ENCODE measurements around the gene KLK6.

KLK6 gene

GRCh38 chr19:50952910-50953309 lies 16.5 kb downstream of the KLK6 start, which contains the start of gene KLK5:
KLK5 (minus strand) TSS chr19:50953038; CDS start chr19:50952657, 381 bp downstream.
- DNase-seq (ENCODE audit: low spot score), result no peak

GRCh38 chr19:50949861-50950260 lies 19.5 kb downstream of the KLK6 start:
- DNase-seq (ENCODE audit: low spot score), result no peak

- no peak for DNase-seq (ENCODE audit: low spot score)
Measured at GRCh38 chr19:50947123-50947522, 22.3 kb downstream of the KLK6 start.

GRCh38 chr19:50944795-50945194 lies 24.6 kb downstream of the KLK6 start:
- no peak for DNase-seq (ENCODE audit: low spot score)

GRCh38 chr19:50943074-50943828 lies 26.1 kb downstream of the KLK6 start:
- DNase-seq (ENCODE audit: low spot score), result no peak

- no peak for DNase-seq (ENCODE audit: low spot score)
Measured at GRCh38 chr19:50939596-50939995, 29.8 kb downstream of the KLK6 start.

GRCh38 chr19:50933640-50934039 lies 35.8 kb downstream of the KLK6 start:
- peak; percentile 90 for DNase-seq (ENCODE audit: low spot score)

GRCh38 chr19:50932690-50933083 lies 36.7 kb downstream of the KLK6 start:
- DNase-seq (ENCODE audit: low spot score), result peak; percentile 71

GRCh38 chr19:50932018-50932689 lies 37.2 kb downstream of the KLK6 start:
- peak; percentile 95 for DNase-seq (ENCODE audit: low spot score)

- DNase-seq (ENCODE audit: low spot score), result no peak
Measured at GRCh38 chr19:50931023-50931422, 38.4 kb downstream of the KLK6 start.

GRCh38 chr19:50928831-50929230 lies 40.6 kb downstream of the KLK6 start:
- DNase-seq (ENCODE audit: low spot score), result peak; percentile 34

- DNase-seq (ENCODE audit: low spot score), result no peak
Measured at GRCh38 chr19:50926144-50926543, 43.2 kb downstream of the KLK6 start.

- DNase-seq (ENCODE audit: low spot score), result no peak
Measured at GRCh38 chr19:50925734-50926133, 43.7 kb downstream of the KLK6 start.

- DNase-seq (ENCODE audit: low spot score), result no peak
Measured at GRCh38 chr19:50924586-50924985, 44.8 kb downstream of the KLK6 start.

GRCh38 chr19:50922317-50922853 lies 47.0 kb downstream of the KLK6 start:
- peak; percentile 94 for DNase-seq (ENCODE audit: low spot score)

- peak; percentile 61 for DNase-seq (ENCODE audit: low spot score)
Measured at GRCh38 chr19:50921426-50922316, 47.7 kb downstream of the KLK6 start.

GRCh38 chr19:50916069-50916468 lies 53.3 kb downstream of the KLK6 start:
- no peak for DNase-seq (ENCODE audit: low spot score)

GRCh38 chr19:50912727-50913716 lies 56.4 kb downstream of the KLK6 start:
- peak; percentile 54 for DNase-seq (ENCODE audit: low spot score)

- no peak for DNase-seq (ENCODE audit: low spot score)
Measured at GRCh38 chr19:50912102-50912599, 57.2 kb downstream of the KLK6 start.

- no peak for DNase-seq (ENCODE audit: low spot score)
Measured at GRCh38 chr19:50911206-50912101, 57.9 kb downstream of the KLK6 start, which contains the start of gene KLK4. KLK4 (minus strand) TSS chr19:50911395; CDS start chr19:50910738, 657 bp downstream.
